GM21367 (cell line): ENCODE results near the gene ZNF552.
"Not testable (repeated sequence)": the region's sequence is repeated elsewhere in the genome, so short reads cannot be mapped to it uniquely, and the experiment has no call there.

Experiments
- ATAC-seq: cut with Tn5 transposase; IDR thresholded peaks from one replicate; pipeline ENCODE4 v1.9.1; 2021; ENCODE audit not compliant: unreplicated experiment

The ZNF552 gene

DNA sequence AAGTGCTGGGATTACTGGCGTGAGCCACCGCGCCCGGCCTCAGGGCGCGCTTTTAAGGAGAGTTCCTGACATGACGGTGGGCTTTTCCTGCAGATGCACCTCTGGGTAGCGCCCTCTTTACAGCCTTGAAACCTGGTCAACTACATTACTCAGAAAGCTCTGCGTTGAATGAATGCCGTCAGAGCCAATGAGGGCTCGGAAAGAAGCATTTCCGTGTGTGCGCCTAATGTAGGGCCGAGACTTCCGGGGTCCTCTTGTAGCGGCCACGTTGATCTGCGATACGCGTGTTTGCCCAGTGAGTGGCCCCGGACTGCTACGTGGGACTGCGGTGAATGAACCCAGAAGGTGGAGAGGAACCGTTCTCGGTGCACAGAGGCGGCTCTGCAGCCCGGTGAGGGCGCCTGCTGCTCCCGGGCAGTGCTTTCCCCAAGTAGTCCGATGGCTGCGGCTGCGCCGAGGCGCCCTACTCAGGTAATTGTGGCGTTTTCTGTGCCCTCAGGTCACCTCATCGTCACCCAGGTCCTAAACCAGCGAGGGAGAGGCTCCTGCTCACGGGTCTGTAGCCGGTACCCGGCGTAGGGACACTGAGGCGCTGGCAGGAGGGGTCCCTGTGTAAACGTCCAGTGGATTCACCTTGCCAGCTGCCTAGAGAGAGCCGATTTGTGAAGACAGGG lies 4.9 kb upstream of the ZNF552 start:
- peak; percentile 72 for ATAC-seq

DNA sequence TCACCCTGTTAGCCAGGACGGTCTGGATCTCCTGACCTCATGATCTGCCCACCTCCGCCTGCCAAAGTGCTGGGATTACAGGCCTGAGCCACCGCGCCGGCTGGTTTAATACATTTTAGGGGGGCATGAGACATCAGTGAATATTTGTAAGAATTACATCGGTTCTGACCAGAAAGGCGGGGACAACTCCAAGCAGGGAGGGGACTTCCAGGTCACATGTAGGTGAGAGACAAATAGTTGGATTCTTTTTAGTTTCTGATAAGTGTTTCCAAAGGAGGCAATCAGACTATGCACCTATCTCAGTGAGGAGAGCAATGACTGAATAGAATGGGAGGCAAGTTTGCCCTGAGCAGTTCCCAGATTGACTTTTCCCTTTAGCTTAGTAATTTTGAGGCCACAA lies 3.7 kb upstream of the ZNF552 start:
- ATAC-seq: no peak

DNA sequence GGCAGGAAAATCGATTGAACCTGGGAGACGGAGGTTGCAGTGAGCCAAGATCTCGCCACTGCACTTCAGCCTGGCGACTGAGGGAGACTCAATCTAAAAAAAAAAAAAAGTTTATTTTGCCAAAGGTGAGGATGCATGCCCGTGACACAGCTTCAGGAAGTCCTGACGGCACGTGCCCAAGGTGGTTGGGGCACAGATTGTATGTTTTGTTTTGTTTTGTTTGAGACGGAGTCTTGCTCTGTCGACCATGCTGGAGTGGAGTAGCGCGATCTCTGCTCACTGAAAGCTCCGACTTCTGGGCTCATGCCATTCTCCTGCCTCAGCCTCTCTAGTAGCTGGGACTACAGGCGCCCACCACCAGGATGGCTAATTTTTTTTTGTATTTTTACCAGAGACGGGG lies 3.3 kb upstream of the ZNF552 start:
- ATAC-seq: no peak

DNA sequence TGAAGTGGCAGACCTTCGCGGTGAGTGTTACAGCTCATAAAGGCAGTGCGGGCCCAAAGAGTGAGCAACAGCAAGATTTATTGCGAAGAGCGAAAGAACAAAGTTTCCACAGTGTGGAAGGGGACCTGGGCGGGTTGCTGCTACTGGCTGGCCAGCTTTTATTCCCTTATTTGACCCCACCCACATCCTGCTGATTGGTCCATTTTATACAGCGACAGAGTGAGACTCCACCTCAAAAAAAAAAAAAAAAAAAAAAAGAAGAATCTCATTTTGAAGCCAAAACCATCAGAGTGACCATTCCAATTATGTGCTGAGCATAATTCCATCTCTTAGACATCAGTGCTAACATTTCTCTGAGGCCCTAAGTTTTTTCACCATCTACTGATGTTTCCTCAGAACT lies 1.9 kb upstream of the ZNF552 start:
- ATAC-seq: no peak

DNA sequence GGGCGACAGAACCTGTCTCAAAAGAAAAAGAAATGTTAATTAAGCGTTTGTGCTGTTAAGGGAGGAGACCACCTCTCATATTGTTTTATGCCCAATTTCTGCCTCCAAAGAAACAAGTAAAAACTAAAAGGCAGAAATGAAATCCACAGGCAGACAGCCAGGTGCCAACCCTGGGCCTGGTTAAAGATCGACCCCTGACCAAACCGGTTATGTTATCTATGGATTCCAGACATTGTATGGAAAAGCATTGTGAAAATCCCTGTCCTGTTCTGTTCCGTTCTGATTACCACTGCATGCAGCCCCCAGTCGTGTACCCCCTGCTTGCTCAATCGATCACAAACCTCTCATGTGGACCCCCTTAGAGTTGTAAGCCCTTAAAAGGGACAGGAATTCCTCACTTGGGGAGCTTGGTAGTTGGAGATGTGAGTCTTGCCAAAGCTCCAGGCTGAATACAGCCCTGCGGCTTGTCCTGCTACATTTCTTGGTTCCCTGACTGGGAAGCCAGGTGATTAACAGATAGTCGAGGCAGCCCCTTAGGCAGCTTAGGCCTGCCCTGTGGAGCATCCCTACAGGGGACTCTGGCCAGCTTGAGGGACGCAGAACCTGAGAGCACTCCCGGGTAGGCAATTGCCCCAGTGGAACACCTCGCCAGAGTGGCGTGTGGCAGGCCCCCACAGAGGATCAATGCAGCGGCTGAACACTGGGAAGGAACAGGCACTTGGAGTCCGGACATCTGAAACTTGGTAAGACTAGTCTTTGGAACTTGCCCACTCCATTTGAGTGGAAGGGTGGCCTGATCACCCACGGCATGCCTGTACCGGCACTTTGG lies 748 bp upstream of the ZNF552 start:
- no peak for ATAC-seq

DNA sequence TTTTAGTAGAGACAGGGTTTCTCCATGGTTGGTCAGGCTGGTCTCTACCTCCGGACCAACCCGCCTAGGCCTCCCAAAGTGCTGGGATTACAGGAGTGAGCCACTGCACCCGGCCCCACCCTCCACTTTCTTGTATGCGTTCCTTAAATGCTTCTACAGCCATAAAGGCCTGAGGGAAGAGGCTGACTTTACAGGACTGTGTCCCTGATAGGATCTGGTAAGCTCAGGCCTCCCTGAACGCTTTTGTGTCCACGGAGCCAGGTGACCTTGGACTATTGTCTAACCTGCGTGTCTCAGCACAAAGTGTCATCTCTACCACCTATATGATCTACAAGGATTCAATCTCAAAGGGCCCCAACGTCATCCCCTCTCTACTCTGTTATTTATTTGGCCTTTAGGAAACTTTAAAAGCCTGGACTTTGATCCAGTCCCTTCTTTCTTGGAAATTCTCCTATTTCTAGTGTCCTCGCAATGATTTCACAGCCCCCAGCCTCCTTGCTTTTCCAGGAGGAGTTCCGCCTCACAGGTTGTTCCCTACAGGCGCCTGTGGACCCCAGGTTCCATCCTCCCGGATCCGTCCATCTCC lies 701 bp downstream of the ZNF552 start:
- ATAC-seq: no peak

DNA sequence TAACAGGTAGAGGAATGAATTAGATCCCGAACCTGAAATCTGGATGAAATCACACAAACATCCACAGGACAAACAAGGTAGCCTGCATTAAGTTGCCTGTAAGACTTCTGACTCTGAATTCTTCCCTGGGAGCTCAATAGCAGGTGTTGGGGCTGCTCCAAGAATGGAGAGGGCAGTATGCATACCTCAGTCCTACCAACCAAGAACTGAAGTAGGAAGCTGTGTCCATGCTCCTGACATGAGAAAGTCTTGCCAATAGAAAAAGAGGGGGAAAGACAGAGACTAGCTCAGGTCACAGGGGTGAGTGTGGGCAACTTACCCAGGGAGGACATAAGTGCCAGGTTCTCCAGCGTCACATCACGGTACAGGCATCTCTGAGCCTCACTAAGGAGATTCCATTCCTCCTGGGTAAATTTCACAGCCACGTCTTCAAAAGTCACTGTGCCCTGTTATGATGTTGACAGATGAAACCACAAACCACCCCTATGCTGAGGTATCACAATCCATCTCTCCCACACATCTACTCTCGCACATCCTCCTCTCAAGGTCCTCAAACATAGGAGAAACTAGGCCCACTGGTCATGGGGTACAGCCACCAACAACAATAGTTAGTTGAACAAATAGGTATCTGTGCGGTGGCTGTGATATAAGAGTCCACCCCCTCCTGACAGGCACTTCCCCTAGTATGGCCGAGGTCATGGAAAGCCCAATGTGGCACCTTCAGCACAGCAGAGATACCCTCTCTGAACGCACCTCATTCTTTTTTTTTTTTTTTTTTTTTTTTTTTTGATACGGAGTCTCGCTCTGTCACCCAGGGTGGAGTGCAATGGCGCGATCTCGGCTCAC lies 1.5 kb downstream of the ZNF552 start:
- ATAC-seq: not testable (repeated sequence)

DNA sequence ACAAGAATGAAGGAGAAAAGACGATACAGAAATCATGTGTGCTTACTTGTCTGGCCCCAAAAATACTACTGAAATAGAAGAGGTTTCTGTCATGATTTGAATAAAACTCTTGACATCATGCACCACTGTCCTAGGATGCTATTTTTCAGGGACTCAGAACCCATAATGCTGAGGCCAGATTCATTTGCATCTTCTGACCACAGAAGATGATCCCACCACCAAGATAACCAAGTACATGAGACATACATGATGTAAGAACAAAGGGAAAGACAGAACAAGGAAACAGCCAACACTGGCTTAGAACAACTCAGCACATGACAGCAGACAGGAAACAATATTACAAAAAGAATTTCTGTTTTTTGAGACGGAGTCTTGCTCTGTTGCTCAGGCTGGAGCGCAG lies 2.5 kb downstream of the ZNF552 start:
- ATAC-seq: peak; percentile 38

DNA sequence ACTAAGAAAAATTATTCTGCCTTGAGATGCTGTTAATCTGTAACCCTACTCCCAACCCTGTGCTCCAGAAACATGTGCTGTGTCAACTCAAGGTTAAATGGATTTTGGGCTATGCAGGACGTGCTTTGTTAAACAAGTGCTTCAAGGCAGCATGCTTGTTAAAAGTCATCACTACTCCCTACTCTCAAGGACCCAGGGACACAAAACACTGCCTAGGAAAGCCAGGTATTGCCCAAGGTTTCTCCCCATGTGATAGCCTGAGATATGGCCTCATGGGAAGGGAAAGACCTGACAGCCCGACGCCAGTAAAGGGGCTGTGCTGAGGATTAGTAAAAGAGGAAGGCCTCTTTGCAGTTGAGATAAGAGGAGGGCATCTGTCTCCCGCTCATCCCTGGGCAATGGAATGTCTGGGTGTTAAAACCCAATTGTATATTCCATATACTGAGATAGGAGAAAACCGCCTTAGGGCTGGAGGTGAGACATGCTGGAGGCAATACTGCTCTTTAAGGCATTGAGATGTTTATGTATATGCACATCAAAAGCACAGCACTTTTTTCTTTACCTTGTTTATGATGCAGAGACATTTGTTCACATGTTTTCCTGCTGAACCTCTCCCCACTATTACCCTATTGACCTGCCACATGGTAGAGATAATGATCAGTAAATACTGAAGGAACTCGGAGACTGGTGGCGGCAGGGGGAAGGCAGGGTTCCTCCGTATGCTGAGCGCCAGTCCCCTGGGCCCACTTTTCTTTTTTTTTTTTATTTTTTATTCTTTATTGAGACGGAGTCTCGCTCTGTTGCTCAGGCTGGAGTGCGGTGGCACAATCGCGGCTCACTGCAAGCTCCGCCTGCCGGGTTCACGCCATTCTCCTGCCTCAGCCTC lies 4.1 kb downstream of the ZNF552 start:
- ATAC-seq: not testable (repeated sequence)

DNA sequence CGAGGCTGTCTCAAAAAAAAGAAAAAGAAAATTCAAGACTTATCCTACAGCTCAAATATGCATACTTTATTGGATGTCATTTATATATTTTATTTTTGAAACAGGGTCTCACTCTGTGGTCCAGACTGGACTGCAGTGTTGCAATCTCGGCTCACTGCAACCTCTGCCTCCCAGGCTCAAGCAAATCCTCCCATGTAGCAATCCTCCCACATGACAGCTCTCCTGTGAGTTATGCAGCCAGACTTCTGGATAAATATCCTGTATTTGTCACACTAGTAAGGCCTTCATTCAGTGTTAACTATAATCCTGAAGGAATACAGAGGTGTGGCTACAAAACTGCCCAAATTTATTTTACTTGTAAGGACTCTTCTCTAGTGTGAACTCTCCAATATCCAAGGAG lies 7.2 kb downstream of the ZNF552 start:
- ATAC-seq: no peak

DNA sequence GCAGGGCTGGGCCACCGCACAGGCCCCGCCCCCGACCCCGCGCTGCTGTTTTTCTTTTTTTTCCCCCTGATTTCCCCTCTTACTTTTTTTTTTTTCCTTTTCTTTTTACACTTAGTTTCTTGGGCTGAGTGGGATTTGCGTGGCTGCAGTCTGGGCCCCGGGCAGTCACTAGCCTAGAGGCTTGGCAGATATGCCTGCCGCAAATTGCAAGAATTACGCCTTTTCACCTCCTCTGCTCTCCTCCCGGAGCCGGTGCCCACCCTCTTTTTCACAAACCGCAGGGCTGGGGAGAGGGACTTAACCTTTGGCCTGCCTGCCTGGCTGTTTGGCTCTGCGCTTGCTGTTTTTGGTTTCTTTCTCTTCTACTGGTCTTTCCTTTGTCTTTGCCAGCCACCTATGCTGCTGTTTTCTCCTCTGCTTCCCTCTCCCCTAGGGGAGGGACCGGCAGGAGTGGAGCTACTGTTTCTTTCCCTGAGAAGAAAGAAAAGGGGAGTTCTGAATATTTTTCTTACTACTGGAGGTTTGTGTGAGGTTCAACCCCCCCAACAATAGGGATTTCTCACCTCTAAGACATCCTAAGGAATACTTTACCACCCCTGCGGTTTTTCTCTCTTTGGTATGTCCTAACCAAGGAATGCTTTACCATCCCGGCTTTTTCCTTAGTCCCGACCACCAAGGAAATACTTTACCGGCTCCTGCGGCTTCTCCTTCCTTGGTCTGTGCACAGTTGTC lies 11.0 kb downstream of the ZNF552 start:
- ATAC-seq: no peak

DNA sequence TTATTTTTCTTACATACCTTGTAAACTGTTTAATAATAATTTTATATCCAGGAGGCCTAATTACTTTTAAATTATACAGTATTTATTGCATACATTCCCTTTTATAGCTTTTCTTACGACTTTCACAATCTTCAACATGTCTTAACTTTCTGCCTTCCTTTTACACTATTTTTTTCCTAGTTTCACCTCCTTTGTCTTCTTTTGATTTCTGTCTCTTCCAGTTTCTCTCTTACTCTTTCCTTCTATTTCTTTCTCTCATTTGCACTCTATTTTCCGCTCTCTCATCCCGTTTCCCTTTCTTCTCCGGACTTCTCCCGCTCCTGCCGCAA lies 11.5 kb downstream of the ZNF552 start:
- no peak for ATAC-seq

DNA sequence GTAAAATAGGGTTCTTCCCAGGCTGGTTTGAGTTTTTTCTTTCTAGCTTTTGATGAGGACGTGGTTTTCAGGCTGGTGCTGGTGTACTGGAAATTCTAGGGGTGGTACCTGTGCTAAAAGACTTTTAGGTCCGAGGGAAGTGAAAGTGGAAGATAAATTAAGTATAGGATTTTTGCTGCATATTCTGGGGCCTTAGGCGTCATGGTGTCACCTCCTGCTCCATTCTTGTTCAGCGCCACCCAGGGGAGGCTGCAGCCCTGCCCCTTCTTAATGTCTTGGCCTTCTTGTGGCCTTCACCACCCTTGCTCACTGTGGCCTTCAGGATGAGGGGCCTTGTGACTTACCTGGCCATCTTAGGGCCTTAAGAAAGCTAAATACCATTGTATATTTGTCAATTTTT lies 12.4 kb downstream of the ZNF552 start:
- ATAC-seq: no peak

DNA sequence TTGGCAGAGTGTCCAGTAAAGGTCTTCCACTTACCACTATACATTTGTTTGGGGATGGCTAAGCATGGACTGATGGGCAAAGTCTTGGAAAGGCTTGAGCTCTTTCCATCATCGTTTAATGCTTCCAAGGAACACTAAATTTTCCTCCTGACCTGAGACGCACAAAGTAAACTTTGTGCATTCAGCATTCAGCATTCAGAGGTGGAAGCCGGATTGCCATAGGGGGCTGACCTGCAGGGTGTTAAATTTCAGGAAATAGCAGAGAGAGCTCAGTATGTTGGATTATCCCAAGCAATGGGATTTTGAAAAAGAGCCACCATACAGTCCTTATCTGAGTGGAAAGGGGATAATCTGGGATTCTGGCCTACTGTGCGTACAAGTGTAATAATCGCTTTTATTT lies 14.0 kb downstream of the ZNF552 start:
- no peak for ATAC-seq

DNA sequence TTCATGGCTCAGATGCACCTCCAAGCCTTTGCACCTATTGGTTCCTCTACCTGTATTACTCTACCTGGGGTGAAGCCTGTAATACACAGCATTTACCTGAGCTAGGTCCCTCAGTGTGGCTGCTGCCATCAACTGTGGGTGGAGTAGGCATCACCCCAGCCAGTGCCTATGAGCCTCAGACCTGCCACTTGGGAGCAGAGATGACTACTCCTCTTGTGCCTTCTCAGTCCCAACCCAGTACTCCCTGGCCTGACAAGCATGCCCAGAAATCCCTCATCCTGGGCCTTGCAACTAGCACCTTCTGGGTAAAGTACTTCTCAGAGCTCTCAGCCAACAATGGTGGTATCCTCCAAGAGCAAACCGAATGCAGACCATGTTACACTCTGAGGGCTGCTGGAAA lies 18.1 kb downstream of the ZNF552 start:
- not testable (repeated sequence) for ATAC-seq

DNA sequence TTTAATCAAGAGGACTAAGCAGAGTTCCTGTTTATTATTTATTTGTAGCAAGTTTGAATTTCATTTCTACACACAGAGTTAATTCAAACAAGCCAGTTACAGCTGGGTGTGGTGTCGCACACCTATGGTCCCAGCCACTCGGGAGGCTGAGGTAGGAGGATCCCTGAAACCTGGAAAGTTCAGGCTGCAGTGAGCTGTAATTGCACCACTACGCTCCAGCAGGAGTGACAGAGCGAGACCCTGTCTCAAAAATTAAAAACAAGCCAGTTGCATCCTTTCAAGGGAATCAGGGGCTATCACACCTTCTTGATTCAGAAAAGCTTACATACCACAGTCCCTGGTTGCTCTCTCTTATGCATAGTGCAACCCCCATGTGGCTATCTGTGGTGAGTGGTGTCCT lies 25.4 kb downstream of the ZNF552 start:
- ATAC-seq: no peak

DNA sequence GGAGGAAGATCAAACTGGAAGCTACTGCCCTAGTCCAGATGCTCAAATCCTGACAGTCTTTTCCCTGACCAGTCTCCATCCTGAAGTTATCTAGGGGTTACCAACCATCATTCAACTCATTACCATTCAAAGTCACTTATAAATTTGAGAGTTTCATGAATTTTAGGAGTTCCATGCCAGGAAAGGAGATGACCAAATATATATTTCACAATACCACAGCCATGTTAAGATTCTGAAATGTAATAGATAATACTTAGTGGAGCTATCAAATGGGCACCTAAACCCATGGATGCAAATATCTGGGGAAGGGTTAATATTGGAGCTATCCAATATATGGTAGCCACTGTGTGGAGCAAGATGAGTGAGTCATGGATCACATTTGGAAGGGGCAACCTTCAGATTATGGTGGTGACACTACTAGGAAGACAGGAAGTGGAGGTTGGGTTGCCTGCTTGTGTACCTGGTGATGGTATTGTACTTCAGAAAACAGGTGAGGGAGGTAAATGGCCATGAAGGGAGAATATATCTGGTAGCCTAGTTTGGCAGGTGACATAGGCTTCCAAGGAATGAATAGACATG lies 26.5 kb downstream of the ZNF552 start:
- ATAC-seq: no peak

DNA sequence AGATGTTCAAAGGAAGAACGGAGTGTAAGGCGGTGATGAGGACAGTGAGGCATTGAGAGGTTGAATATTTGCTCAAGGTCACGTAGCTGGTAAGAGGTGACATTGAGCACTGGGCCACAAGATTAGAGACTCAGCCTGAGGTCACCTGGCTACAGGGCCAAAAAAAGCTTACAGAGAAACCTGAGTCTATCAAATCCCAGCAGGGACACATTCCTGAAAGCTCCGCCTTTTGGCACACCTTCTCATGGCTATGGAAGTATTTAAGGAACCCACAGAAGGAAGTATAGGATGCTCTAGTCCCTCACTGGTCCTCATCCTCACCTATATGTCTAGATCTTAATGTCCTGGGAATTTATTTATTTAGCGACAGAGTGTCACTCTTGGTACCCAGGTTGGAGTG lies 27.8 kb downstream of the ZNF552 start:
- no peak for ATAC-seq

DNA sequence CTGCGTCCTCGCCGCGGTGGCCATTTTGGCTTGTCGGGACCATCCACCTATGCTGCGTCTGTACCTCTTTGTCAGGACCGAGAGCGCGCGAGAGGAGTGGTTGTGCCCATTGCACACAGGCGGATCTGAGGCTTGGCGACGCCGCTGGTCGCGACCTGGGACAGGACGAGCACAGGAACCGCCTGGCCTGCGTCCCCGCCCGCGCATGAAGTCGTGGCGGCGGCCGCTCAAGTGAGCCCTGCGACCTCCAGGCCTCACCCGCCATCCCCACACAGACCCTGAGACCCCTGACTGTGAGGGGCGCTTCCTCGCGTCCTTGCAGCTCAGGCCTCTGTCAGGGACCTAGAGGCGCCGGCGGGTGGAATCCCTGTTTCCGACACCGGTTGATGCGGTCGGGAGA lies 28.4 kb downstream of the ZNF552 start:
- ATAC-seq: no peak
